HCT116 (cell line): ENCODE results near the gene HIVEP3. TPM values are rescaled to one million over a fixed set of nuclear protein-coding genes. Genes with fewer than 3 reads are reported as not detected.

Source experiments
- ATAC-seq: fragments of 200-7000 bp; cut with Tn5 transposase; 2 replicates; pipeline ENCODE4 v1.9.1; 2020; ENCODE audit warnings: mild to moderate bottlenecking, moderate library complexity
- BruUV-seq: library from RNA; stranded (reverse); fragments of 400-500 nt; replicated peaks from 2 replicates; lab custom pipeline; 2021; lab: Mats Ljungman, UMichigan
- CTCF ChIA-PET: fragments of 300-600 bp; sonication (Branson Sonifier 250); formaldehyde crosslinking; loops from one replicate; lab custom pipeline; 2021; ENCODE audit warnings: antibody characterized with exemption; lab: Charles Lee
- POLR2A ChIA-PET: fragments of 300-600, 350-600 bp; sonication (Branson Sonifier 250); formaldehyde crosslinking; loops from one replicate; lab custom pipeline; 2021; ENCODE audit warnings: antibody characterized with exemption; lab: Charles Lee
- RAD21 ChIA-PET, 2 experiments: fragments of 300-600 bp; sonication (Branson Sonifier 250); formaldehyde crosslinking; loops; one replicate each; lab custom pipeline; 2023; ENCODE audit warnings: low total read pairs in 2 of 2; ENCODE audit not compliant: uncharacterized antibody in 2 of 2, unreplicated experiment in 2 of 2, low non-redundant PET in 1 of 2; lab: Charles Lee
- DNase-seq: peaks from one replicate; pipeline ENCODE4 v3.0.0-alpha.2; 2010; ENCODE audit warnings: low read depth, low spot score
- H2AFZ ChIP-seq: fragments of 200-600 bp; shearing (Covaris generic), sonication (generic); 2 replicates; pipeline ENCODE4 v1.6.1; 2017; ENCODE audit warnings: low read depth, mixed run types, mixed read lengths, antibody characterized with exemption, low read length; ENCODE audit not compliant: poor library complexity, severe bottlenecking
- H3K27ac ChIP-seq: 2 replicates; pipeline ENCODE4 v1.5.1; 2012; ENCODE audit warnings: low read depth, low read length
- H3K27me3 ChIP-seq: fragments of 200-600 bp; sonication (generic); 2 replicates; pipeline ENCODE4 v1.6.1; 2016; ENCODE audit warnings: mixed run types, low read length, mixed read lengths; ENCODE audit not compliant: insufficient read depth
- H3K36me3 ChIP-seq, 2 experiments: fragments of 200-500 bp in 1 of 2; fragments of 200-600 bp in 1 of 2; sonication (Bioruptor generic) in 1 of 2; sonication (generic) in 1 of 2; 2 replicates each; pipeline versions ENCODE4 v1.5.1 to v1.6.1; 2014 to 2016; ENCODE audit warnings: low read length in 2 of 2, inconsistent platforms in 1 of 2, mixed read lengths in 1 of 2, mixed run types in 1 of 2; ENCODE audit not compliant: insufficient read depth in 2 of 2, control insufficient read depth in 1 of 2
- H3K4me1 ChIP-seq, 2 experiments: fragments of 200-600 bp in 1 of 2; sonication (generic) in 1 of 2; 2 replicates each; pipeline versions ENCODE4 v1.5.1 to v1.6.1; 2012 to 2017; ENCODE audit warnings: low read length in 2 of 2, inconsistent platforms in 1 of 2, mild to moderate bottlenecking in 1 of 2, mixed read lengths in 1 of 2, mixed run types in 1 of 2, moderate library complexity in 1 of 2; ENCODE audit not compliant: insufficient read depth in 2 of 2, control insufficient read depth in 1 of 2
- H3K4me2 ChIP-seq: fragments of 200-600 bp; sonication (generic); 2 replicates; pipeline ENCODE4 v1.6.1; 2017; ENCODE audit warnings: mixed run types, low read length, mixed read lengths
- H3K4me3 ChIP-seq, 2 experiments: fragments of 200-600 bp in 1 of 2; sonication (generic) in 1 of 2; replicated peaks in 1 of 2; 2 replicates each; pipeline ENCODE4 v1.5.1; 2011 to 2016; ENCODE audit warnings: low read length in 2 of 2, control low read depth in 1 of 2, low read depth in 1 of 2, mild to moderate bottlenecking in 1 of 2, mixed read lengths in 1 of 2, mixed run types in 1 of 2
- H3K79me2 ChIP-seq: fragments of 200-600 bp; sonication (generic); 2 replicates; pipeline ENCODE4 v1.6.1; 2017; ENCODE audit warnings: mild to moderate bottlenecking, mixed run types, low read length, moderate library complexity, mixed read lengths; ENCODE audit not compliant: insufficient read depth
- H3K9ac ChIP-seq: fragments of 200-600 bp; sonication (generic); 2 replicates; pipeline ENCODE4 v1.6.1; 2016; ENCODE audit warnings: low read length, mixed read lengths
- H3K9me2 ChIP-seq: fragments of 200-600 bp; sonication (generic), shearing (Covaris generic); 2 replicates; pipeline ENCODE4 v1.6.1; 2017; ENCODE audit warnings: mixed run types, mild to moderate bottlenecking, moderate library complexity; ENCODE audit not compliant: insufficient read depth
- H3K9me3 ChIP-seq, 2 experiments: fragments of 200-500 bp in 1 of 2; fragments of 200-600 bp in 1 of 2; sonication (Bioruptor generic) in 1 of 2; sonication (generic) in 1 of 2; 2 replicates each; pipeline ENCODE4 v1.6.1; 2014 to 2017; ENCODE audit warnings: low read length in 2 of 2, mixed read lengths in 2 of 2, inconsistent platforms in 1 of 2, low read depth in 1 of 2, mild to moderate bottlenecking in 1 of 2, mixed run types in 1 of 2, moderate library complexity in 1 of 2; ENCODE audit not compliant: control insufficient read depth in 1 of 2, insufficient read depth in 1 of 2
- H4K20me1 ChIP-seq: fragments of 200-600 bp; sonication (generic), shearing (Covaris generic); 2 replicates; pipeline ENCODE4 v1.6.1; 2017; ENCODE audit warnings: mixed run types, mild to moderate bottlenecking, moderate library complexity; ENCODE audit not compliant: insufficient read depth
- CBX3 ChIP-seq: IDR thresholded peaks from 2 replicates; pipeline ENCODE4 v1.6.1; 2012; ENCODE audit warnings: low read depth
- CEBPB ChIP-seq: IDR thresholded peaks from 2 replicates; pipeline ENCODE4 v1.6.1; 2012; ENCODE audit warnings: low read depth
- EGR1 ChIP-seq: IDR thresholded peaks from 2 replicates; pipeline ENCODE4 v1.6.1; 2012; ENCODE audit warnings: low read depth
- EZH2 ChIP-seq: fragments of 200-600 bp; sonication (generic); IDR thresholded peaks from 2 replicates; pipeline ENCODE4 v1.6.1; 2017; ENCODE audit warnings: antibody characterized with exemption, mixed run types
- EZH2phosphoT487 ChIP-seq: fragments of 200-600 bp; IDR thresholded peaks from 2 replicates; pipeline ENCODE4 v1.6.1; 2018; ENCODE audit warnings: antibody characterized with exemption, borderline replicate concordance
- FOSL1 ChIP-seq: IDR thresholded peaks from 2 replicates; pipeline ENCODE4 v1.6.1; 2012; ENCODE audit warnings: low read depth
- JUND ChIP-seq: IDR thresholded peaks from 2 replicates; pipeline ENCODE4 v1.6.1; 2012
- POLR2AphosphoS5 ChIP-seq: IDR thresholded peaks from 2 replicates; pipeline ENCODE4 v1.6.1; 2011; ENCODE audit warnings: mild to moderate bottlenecking, low read depth, low read length, moderate library complexity
- RAD21 ChIP-seq: IDR thresholded peaks from 2 replicates; pipeline ENCODE4 v1.6.1; 2012; ENCODE audit warnings: low read depth, mild to moderate bottlenecking
- SIN3A ChIP-seq: IDR thresholded peaks from 2 replicates; pipeline ENCODE4 v1.6.1; 2012; ENCODE audit warnings: low read depth
- SP1 ChIP-seq: IDR thresholded peaks from 2 replicates; pipeline ENCODE4 v1.6.1; 2012; ENCODE audit warnings: low read depth
- SRF ChIP-seq: IDR thresholded peaks from 2 replicates; pipeline ENCODE4 v1.6.1; 2012; ENCODE audit warnings: low read depth
- TCF7L2 ChIP-seq: IDR thresholded peaks from 2 replicates; pipeline ENCODE4 v1.7.0; 2011; ENCODE audit warnings: borderline replicate concordance, inconsistent platforms; ENCODE audit not compliant: insufficient read depth, insufficient read length; ENCODE audit errors: extremely low read depth
- YY1 ChIP-seq: IDR thresholded peaks from 2 replicates; pipeline ENCODE4 v1.6.1; 2011; ENCODE audit warnings: low read length, low read depth, moderate library complexity, mild to moderate bottlenecking; ENCODE audit not compliant: insufficient replicate concordance; ENCODE audit errors: extremely low read depth
- intact Hi-C: fragments of 100-400 bp; cut with micrococcal nuclease; formaldehyde crosslinking; loops from 2 replicates; pipeline ENCODE4 v1.10.0; 2022
- total RNA-seq: library from RNA; stranded (reverse); gene quantifications from one replicate; pipeline ENCODE4 v1.2.1, GENCODE V29; 2021; ENCODE audit not compliant: unreplicated experiment
- TF ChIP-seq, protein P1 (sequence below): IDR thresholded peaks from 2 replicates; pipeline ENCODE4 v1.6.1; 2012
- TF ChIP-seq, protein P2 (sequence below): IDR thresholded peaks from 2 replicates; pipeline ENCODE4 v1.6.1; 2012
- TF ChIP-seq, protein P3 (sequence below), 3 experiments: fragments of 200-600 bp in 1 of 3; sonication (generic) in 1 of 3; IDR thresholded peaks in 2 of 3; conservative IDR thresholded peaks in 1 of 3; 2 replicates each; pipeline ENCODE4 v1.5.1; 2012 to 2017; ENCODE audit warnings: low read depth in 2 of 3, low read length in 2 of 3, antibody characterized with exemption in 1 of 3, borderline replicate concordance in 1 of 3, control low read depth in 1 of 3, mild to moderate bottlenecking in 1 of 3, mixed read lengths in 1 of 3, mixed run types in 1 of 3, moderate library complexity in 1 of 3; ENCODE audit not compliant: insufficient read depth in 1 of 3

HIVEP3 gene
- total RNA-seq, 1 experiment from 2014 or later, result 7.1 TPM

DNA sequence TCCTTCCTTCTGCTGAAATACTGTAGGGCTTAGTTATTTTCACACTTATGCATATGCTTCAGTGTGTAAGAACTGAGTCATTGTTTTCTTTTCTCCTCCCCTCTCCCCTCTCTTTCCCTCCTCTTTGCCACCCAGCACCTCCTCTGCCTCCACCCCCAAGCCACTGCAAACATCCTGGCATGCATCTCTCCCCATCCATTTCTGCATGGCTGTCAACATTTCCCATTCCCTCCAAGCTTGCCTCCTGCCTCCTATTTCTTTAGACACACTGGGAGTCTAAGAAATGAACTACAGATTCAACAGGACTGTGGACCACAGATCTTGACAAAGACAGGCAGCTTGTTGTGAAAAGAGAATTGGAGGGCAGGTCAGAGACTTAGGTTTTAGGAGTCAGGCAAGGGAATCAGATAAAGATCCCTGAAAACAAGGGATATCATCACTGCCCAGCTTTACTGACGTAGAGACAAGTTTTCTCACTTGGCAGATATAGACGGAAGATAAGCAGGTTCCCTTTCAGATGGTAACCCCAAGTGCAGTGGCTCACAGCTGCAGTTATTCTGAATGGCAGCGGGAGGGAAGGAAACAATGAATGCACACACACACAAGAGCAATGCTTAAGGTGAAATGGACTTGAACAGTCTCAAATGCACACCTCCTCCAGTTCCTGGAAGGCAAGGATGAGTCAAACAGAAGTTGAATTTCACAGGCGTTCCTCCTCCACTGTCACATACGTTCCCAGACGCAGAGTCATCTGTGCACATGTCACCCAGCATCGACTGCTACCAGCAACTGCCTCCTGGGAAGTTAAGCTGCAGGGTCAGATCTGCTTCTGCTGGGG lies 56.1 kb downstream of the HIVEP3 start:
- Histone ChIP-seq H3K9me2 (no peaks in the 10 kb centered on the region), H3K9me3 (no peaks in the 10 kb centered on the region), H3K79me2 (no peaks in the 10 kb centered on the region), H3K4me2 (peak overlapping the region; percentile 71), H2AFZ (no peak overlapping the region), H3K36me3 (no peaks in the 10 kb centered on the region), H3K4me3 (peak overlapping the region in 1 of 2 experiments; percentile 19; a peak in 1 of 4 replicates), H3K9ac (peak overlapping the region; percentile 26; the same call in 1 of the 2 replicates), H4K20me1 (no peaks in the 10 kb centered on the region), H3K27ac (no peak overlapping the region), H3K4me1 (peaks cover 22 to 29% of the 10 kb centered on the region in 2 experiments), H3K27me3 (peaks cover 24% of the 10 kb centered on the region; the same call in 1 of the 2 replicates)
- peak; percentile 83 for DNase-seq
- POLR2A ChIA-PET, result no interaction called here
- intact Hi-C loops, result no loop called here
- RAD21 ChIA-PET, result no interaction called here
- peak; percentile 89 for ATAC-seq
- no TSS peak for BruUV-seq
- CTCF ChIA-PET, result no interaction called here
- peak; percentile 92 for TF ChIP-seq JUND
- no peak for TF ChIP-seq TCF7L2
- TF ChIP-seq EZH2phosphoT487, result no peak
- TF ChIP-seq, protein P1, sequence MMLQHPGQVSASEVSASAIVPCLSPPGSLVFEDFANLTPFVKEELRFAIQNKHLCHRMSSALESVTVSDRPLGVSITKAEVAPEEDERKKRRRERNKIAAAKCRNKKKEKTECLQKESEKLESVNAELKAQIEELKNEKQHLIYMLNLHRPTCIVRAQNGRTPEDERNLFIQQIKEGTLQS, result no peak
- TF ChIP-seq, protein P2, sequence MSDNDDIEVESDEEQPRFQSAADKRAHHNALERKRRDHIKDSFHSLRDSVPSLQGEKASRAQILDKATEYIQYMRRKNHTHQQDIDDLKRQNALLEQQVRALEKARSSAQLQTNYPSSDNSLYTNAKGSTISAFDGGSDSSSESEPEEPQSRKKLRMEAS, result peak; percentile 94
- peak; percentile 92 for TF ChIP-seq CBX3
- no peak for TF ChIP-seq RAD21
- TF ChIP-seq EZH2, result no peak
- no peak for TF ChIP-seq YY1
- TF ChIP-seq, protein P3, sequence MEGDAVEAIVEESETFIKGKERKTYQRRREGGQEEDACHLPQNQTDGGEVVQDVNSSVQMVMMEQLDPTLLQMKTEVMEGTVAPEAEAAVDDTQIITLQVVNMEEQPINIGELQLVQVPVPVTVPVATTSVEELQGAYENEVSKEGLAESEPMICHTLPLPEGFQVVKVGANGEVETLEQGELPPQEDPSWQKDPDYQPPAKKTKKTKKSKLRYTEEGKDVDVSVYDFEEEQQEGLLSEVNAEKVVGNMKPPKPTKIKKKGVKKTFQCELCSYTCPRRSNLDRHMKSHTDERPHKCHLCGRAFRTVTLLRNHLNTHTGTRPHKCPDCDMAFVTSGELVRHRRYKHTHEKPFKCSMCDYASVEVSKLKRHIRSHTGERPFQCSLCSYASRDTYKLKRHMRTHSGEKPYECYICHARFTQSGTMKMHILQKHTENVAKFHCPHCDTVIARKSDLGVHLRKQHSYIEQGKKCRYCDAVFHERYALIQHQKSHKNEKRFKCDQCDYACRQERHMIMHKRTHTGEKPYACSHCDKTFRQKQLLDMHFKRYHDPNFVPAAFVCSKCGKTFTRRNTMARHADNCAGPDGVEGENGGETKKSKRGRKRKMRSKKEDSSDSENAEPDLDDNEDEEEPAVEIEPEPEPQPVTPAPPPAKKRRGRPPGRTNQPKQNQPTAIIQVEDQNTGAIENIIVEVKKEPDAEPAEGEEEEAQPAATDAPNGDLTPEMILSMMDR (IDR thresholded peaks at IDR 0.05 in 2 of 3, conservative IDR thresholded peaks at IDR 0.05 in 1 of 3; ENCODE audit: borderline replicate concordance in 1 of 3, insufficient read depth in 1 of 3, low read depth in 2 of 3, low read length in 2 of 3), result no peak
- peak; percentile 75 for TF ChIP-seq CEBPB
- TF ChIP-seq SIN3A, result peak; percentile 87
- TF ChIP-seq POLR2AphosphoS5, result 0 out of 2 replicates have a peak, but pooled peaks have one; percentile 30
- TF ChIP-seq EGR1, result no peak
- TF ChIP-seq SP1, result peak; percentile 84
- peak; percentile 84 for TF ChIP-seq FOSL1
- peak; percentile 32; the same call in 1 of the 2 replicates for TF ChIP-seq SRF
